ENCODE results near the gene KDM5B. TPM values are rescaled to one million over a fixed set of nuclear protein-coding genes. Genes with fewer than 3 reads are reported as not detected.

KDM5B gene
- polyA plus RNA-seq, 1 of the 3 experiments (the other 2 are of a cell fraction), result 21.7 TPM

DNA sequence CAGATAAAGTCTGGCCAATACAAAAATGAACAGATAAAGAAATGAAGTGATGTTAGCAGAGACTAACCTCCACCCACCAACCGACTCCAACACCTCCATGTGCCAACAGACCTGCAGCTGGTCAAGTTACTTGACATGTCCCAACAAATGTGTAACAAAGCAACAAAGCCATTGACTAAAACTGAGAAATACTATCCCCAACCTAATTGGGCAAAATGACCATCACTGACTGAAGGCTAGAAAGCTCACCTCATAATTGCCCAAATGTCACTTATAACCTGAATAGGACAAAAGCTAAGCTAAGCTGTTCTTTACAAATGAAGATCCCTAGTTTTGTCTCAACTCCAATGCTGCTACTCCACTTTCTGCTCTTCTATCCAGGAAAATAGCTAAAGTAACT, 7.5 kb downstream of the KDM5B start (continued):
- no peak for TF ChIP-seq NFIC (IDR thresholded peaks at IDR 0.05; ENCODE audit: borderline replicate concordance)
- TF ChIP-seq, protein P1, sequence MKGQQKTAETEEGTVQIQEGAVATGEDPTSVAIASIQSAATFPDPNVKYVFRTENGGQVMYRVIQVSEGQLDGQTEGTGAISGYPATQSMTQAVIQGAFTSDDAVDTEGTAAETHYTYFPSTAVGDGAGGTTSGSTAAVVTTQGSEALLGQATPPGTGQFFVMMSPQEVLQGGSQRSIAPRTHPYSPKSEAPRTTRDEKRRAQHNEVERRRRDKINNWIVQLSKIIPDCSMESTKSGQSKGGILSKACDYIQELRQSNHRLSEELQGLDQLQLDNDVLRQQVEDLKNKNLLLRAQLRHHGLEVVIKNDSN (IDR thresholded peaks at IDR 0.05; ENCODE audit: borderline replicate concordance, low read depth), result no peak
- TF ChIP-seq RXRA (IDR thresholded peaks at IDR 0.05; ENCODE audit: borderline replicate concordance, low read depth), result no peak
- TF ChIP-seq GATA2 (CRISPR knock-in tag; IDR thresholded peaks at IDR 0.05), result no peak
- TF ChIP-seq MEF2A (IDR thresholded peaks at IDR 0.05; ENCODE audit: borderline replicate concordance, low read depth), result no peak

DNA sequence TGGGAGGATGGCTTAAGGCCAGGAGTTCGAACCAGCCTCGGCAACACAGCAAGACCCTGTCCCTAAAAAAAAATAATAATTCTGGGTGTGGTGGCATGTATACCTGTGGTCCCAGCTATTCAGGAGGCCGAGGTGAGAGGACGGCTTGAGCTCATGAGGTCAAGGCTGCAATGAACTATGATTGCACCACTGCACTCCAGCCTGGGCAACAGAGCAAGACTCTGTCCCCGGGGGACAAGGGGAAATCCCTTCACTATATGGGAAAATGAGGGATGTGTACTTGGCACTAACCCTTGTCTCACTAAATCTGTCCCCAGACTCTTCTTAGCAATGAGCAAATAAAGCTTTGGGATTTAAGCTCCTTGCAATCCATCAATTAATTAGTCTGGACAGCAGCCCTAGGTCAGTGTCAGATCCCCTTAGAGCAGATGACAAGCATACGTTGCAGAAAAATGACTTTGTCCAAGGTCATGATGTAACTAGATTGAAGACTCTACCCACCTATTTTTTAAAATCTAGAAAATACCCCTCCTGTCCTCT, 9.4 kb downstream of the KDM5B start:
- Histone ChIP-seq H3K9me3 (no peaks in the 10 kb centered on the region), H3K4me2 (no peak overlapping the region), H3K9ac (no peak overlapping the region), H3K9me2 (no peaks in the 10 kb centered on the region), H2AFZ (ENCODE audit: low read depth) (no peak overlapping the region), H3K4me3 (ENCODE audit: low read depth in 2 of 2, low read length in 1 of 2) (no peak overlapping the region), H3K4me1 (ENCODE audit: control insufficient read depth in 1 of 2, insufficient read depth in 2 of 2, low read depth in 1 of 2, low read length in 1 of 2) (peaks cover 12 to 15% of the 10 kb centered on the region in 2 experiments; a peak in 2 of 4 replicates), H3F3A (replicated peaks; ENCODE audit: insufficient read depth) (peaks cover 6% of the 10 kb centered on the region), H3K36me3 (replicated peaks in 1 of 2; ENCODE audit: control insufficient read depth in 1 of 2, insufficient read depth in 2 of 2, low read length in 1 of 2) (peaks cover 0 to 10% of the 10 kb centered on the region in 2 experiments), H3K27me3 (ENCODE audit: insufficient read depth) (no peaks in the 10 kb centered on the region), H3K27ac (ENCODE audit: low read depth in 2 of 2, low read length in 1 of 2) (no peak overlapping the region), H3K79me2 (ENCODE audit: insufficient read depth) (peaks cover 100% of the 10 kb centered on the region), H4K20me1 (ENCODE audit: insufficient read depth) (peaks cover 99% of the 10 kb centered on the region)
- CTCF ChIA-PET, result interaction anchor here (1.3 kb wide), 1 partner anchor 335 kb away, joined by 3 read pairs; no protein-coding TSS in a partner anchor
- 83% methylated on average over 6 of the region's 6 CpGs for WGBS (ENCODE audit: low lambda C conversion rate)
- no peak for TF ChIP-seq FOXJ3 (CRISPR knock-in tag; IDR thresholded peaks at IDR 0.05)
- no peak for TF ChIP-seq TCF12 (IDR thresholded peaks at IDR 0.05)
- TF ChIP-seq, protein P2, sequence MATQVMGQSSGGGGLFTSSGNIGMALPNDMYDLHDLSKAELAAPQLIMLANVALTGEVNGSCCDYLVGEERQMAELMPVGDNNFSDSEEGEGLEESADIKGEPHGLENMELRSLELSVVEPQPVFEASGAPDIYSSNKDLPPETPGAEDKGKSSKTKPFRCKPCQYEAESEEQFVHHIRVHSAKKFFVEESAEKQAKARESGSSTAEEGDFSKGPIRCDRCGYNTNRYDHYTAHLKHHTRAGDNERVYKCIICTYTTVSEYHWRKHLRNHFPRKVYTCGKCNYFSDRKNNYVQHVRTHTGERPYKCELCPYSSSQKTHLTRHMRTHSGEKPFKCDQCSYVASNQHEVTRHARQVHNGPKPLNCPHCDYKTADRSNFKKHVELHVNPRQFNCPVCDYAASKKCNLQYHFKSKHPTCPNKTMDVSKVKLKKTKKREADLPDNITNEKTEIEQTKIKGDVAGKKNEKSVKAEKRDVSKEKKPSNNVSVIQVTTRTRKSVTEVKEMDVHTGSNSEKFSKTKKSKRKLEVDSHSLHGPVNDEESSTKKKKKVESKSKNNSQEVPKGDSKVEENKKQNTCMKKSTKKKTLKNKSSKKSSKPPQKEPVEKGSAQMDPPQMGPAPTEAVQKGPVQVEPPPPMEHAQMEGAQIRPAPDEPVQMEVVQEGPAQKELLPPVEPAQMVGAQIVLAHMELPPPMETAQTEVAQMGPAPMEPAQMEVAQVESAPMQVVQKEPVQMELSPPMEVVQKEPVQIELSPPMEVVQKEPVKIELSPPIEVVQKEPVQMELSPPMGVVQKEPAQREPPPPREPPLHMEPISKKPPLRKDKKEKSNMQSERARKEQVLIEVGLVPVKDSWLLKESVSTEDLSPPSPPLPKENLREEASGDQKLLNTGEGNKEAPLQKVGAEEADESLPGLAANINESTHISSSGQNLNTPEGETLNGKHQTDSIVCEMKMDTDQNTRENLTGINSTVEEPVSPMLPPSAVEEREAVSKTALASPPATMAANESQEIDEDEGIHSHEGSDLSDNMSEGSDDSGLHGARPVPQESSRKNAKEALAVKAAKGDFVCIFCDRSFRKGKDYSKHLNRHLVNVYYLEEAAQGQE (IDR thresholded peaks at IDR 0.05; ENCODE audit: low read depth, low read length), result no peak
- TF ChIP-seq ELF1 (IDR thresholded peaks at IDR 0.05), result no peak
- no peak for TF ChIP-seq GATA2 (CRISPR knock-in tag; IDR thresholded peaks at IDR 0.05)
- TF ChIP-seq TEAD4 (IDR thresholded peaks at IDR 0.05; ENCODE audit: borderline replicate concordance, insufficient read depth), result no peak
- no peak for TF ChIP-seq MXI1 (IDR thresholded peaks at IDR 0.05; ENCODE audit: low read depth, low read length)
- TF ChIP-seq, protein P3, sequence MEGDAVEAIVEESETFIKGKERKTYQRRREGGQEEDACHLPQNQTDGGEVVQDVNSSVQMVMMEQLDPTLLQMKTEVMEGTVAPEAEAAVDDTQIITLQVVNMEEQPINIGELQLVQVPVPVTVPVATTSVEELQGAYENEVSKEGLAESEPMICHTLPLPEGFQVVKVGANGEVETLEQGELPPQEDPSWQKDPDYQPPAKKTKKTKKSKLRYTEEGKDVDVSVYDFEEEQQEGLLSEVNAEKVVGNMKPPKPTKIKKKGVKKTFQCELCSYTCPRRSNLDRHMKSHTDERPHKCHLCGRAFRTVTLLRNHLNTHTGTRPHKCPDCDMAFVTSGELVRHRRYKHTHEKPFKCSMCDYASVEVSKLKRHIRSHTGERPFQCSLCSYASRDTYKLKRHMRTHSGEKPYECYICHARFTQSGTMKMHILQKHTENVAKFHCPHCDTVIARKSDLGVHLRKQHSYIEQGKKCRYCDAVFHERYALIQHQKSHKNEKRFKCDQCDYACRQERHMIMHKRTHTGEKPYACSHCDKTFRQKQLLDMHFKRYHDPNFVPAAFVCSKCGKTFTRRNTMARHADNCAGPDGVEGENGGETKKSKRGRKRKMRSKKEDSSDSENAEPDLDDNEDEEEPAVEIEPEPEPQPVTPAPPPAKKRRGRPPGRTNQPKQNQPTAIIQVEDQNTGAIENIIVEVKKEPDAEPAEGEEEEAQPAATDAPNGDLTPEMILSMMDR (IDR thresholded peaks at IDR 0.05), result no peak
- TF ChIP-seq, protein P4, sequence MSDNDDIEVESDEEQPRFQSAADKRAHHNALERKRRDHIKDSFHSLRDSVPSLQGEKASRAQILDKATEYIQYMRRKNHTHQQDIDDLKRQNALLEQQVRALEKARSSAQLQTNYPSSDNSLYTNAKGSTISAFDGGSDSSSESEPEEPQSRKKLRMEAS (IDR thresholded peaks at IDR 0.05; ENCODE audit: low read depth), result no peak
- TF ChIP-seq RAD21 (IDR thresholded peaks at IDR 0.05; ENCODE audit: low read length), result no peak
- no peak for TF ChIP-seq FOXM1 (IDR thresholded peaks at IDR 0.05; ENCODE audit: low read depth)
- TF ChIP-seq CHD2 (IDR thresholded peaks at IDR 0.05; ENCODE audit: low read length, partially characterized antibody), result no peak
- TF ChIP-seq, protein P5, sequence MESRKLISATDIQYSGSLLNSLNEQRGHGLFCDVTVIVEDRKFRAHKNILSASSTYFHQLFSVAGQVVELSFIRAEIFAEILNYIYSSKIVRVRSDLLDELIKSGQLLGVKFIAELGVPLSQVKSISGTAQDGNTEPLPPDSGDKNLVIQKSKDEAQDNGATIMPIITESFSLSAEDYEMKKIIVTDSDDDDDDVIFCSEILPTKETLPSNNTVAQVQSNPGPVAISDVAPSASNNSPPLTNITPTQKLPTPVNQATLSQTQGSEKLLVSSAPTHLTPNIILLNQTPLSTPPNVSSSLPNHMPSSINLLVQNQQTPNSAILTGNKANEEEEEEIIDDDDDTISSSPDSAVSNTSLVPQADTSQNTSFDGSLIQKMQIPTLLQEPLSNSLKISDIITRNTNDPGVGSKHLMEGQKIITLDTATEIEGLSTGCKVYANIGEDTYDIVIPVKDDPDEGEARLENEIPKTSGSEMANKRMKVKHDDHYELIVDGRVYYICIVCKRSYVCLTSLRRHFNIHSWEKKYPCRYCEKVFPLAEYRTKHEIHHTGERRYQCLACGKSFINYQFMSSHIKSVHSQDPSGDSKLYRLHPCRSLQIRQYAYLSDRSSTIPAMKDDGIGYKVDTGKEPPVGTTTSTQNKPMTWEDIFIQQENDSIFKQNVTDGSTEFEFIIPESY (IDR thresholded peaks at IDR 0.05; ENCODE audit: borderline replicate concordance, low read depth), result no peak
- TF ChIP-seq EZH2phosphoT487 (IDR thresholded peaks at IDR 0.05; ENCODE audit: borderline replicate concordance, low read depth), result no peak
- TF ChIP-seq TAF1 (IDR thresholded peaks at IDR 0.05; ENCODE audit: borderline replicate concordance, low read depth, low read length), result no peak
- DNase-seq, result no peak
- POLR2A ChIA-PET, result no interaction called here
